ENCODE data around the gene HEG1.

HEG1 gene

DNA sequence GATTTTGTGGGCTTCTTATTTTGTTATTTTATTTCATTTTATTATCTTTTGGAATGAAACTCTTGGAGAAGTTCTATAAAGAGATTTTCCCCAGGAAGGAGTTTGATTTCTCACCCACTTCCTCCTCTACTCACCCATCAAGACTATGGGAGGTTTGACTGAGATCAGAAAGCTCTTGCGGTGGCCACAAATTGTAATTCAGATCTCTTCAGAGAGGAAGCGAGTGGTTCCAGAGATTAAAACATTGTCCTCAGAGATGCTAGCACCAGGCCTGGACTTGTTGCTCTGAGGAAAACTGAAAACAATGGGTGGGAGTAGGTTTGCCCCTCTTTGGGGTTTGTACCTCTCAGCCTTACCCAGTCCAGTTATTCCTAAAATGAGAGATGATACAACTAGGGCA is 113.2 kb downstream of the HEG1 start:
- DNase-seq (ENCODE audit: low read depth), result no peak

- DNase-seq (ENCODE audit: low read depth), result no peak
Measured at GRCh38 chr3:124941771-124942170, 114.0 kb downstream of the HEG1 start.

DNA sequence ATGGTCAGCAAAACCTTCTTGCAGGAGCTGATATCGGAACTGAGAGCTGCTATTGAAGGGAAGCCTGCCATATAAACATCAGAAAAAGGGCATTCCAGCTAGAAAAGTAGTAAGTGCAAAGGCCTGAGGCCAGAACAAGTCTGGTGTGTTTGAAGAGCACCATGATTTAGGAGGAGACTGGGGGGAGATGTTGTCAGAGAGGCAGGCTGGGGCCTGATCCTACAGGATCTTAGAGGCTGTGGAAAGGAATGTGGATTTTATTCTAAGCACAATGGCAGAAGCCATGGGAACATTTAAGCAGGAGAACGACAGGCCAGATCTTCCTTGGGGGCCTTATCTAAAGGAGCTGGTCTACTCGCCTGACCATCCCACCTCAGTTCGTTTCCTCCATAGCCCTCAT is 116.1 kb downstream of the HEG1 start:
- no peak for DNase-seq (ENCODE audit: low read depth)

GRCh38 chr3:124938896-124939295 is 116.9 kb downstream of the HEG1 start:
- DNase-seq (ENCODE audit: low read depth), result no peak

GRCh38 chr3:124937049-124937448 is 118.7 kb downstream of the HEG1 start:
- no peak for DNase-seq (ENCODE audit: low read depth)

DNA sequence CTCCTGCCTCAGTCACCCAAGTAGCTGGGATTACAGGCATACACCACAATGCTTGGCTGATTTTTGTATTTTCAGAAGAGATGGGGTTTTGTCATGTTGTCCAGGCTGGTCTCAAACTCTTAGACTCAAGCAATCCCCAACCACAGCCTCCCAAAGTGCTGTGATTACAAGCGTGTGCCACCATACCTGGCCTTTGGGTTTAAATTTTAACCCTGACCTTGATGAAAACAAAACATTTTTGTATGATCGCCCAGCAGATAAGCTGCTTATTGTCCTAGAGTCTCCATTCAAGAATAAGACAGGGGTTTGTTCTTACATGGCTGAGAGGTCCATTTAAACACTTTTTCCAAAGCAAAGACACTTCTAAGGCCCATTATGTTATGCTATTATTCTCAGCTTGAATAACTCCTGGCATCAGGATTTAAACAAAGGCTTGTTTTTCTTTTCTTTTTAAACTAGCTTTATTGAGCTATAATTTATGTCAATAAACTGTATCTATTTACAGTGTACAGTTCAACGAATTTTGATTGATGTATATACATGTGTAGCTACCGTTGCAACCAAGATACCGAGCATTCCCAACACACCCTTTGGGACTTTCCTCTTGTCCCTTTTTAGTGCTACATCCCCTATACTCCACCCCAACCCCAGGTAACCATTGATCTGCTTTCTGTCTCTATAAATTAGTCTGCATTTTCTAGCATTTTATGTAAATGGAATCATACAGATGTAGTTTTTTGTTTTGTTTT is 119.8 kb downstream of the HEG1 start:
- no peak for DNase-seq (ENCODE audit: low read depth)

DNA sequence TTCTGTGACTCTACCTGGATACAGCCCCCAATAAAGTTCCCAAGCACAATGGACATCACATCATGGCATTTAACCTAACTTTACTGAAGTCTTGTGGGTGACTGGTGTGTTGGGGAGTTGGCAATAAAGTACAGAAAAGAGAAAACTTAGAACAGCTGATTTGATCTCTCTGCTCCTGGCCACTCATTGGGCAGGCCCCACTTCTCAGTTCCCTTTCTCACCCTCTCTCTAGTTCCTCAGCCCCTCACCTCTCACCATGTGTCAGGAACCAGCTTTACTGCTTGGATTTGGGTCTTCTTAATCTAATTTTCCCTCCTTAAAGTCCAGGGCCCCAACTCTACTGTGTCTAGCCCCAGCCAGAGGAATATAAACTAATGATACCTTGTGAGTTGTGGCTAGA is 120.5 kb downstream of the HEG1 start:
- DNase-seq (ENCODE audit: low read depth), result no peak

- DNase-seq (ENCODE audit: low read depth), result no peak
Measured at GRCh38 chr3:124934577-124934976, 121.2 kb downstream of the HEG1 start, which contains the start of gene MUC13. Gene MUC13, minus strand, starts transcription at chr3:124934751. Its CDS starts 39 bp downstream, at chr3:124934712.

DNA sequence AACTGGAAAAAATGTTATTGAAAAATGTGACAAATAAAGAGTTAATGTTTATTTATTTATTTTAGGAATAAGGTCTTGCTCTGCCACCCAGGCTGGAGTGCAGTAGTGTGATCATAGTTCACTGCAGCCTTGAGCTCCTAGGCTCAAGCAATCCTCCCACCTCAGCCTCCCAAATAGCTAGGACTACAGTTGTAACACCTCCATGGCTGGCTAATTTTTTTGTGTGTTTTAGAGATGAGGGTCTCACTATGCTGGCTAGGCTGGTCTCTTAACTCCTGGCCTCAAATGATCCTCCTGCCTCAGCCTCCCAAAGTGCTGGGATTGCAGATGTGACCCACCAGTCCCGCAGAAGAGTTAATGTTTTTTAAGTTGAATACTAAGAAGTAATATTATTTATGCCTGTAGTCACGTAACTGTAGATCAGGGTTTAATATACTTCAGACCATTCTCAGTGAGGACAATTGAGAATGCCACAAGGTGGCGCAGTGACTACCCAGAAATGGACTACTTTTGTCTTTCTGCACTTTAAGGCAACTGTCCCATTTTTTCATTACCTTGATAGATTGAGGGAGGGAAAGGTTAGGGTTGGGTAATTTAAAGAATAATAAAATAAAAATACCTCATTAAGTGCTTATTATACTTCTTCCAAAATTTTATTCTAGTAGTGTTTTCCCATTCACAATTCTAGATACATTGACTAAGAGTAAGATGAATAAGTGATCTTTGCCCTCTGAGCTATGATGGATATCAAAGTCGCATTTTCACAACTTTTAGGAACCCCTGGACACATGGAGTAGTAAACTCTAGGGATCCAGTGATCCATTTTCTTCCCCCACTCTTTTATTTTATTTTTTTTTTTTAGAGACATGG is 127.2 kb downstream of the HEG1 start:
- DNase-seq (ENCODE audit: low read depth), result peak; percentile 16

DNA sequence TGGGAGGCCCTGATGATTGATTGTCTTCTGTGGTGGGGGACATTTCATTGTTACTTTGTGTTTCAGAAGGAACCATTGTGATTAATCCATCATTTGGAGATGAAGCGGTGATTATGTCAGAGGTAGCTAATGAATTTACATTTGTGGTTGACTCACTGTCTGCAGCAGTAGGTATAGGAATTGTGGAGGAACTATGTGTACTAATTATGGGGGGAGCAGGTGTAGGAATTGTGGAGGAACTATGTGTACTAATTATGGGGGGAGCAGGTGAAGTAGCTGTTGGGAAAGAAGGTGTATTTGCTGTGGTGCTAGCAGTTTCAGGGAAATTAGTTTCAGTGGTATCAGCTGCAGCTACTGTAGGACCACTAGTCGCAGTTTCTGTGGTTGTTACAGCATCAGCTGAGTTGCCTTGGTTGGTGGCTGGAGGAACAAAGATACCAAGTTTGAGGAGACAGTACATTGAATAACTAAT is 128.2 kb downstream of the HEG1 start:
- no peak for DNase-seq (ENCODE audit: low read depth)

GRCh38 chr3:124926426-124927101 is 129.2 kb downstream of the HEG1 start:
- no peak for DNase-seq (ENCODE audit: low read depth)

DNA sequence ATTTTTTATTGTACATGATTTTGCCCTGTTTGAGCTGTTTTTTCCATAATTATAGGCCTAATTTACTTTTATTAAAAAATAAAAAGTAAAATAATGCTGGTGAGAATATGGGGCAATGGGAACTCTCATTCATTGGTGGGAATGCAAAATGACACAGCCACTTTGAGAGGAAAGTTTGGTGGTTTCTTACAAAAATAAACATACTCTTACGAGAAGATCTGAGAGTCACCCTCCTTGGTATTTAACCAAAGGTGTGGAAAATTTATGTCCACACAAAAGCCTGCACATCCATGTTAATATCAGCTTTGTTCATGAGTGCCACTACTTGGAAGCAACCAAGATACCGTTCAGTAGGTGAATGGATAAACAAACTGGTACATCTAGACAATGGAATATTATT is 131.1 kb downstream of the HEG1 start:
- DNase-seq (ENCODE audit: low read depth), result no peak

GRCh38 chr3:124923833-124924232 is 132.0 kb downstream of the HEG1 start:
- DNase-seq (ENCODE audit: low read depth), result no peak

DNA sequence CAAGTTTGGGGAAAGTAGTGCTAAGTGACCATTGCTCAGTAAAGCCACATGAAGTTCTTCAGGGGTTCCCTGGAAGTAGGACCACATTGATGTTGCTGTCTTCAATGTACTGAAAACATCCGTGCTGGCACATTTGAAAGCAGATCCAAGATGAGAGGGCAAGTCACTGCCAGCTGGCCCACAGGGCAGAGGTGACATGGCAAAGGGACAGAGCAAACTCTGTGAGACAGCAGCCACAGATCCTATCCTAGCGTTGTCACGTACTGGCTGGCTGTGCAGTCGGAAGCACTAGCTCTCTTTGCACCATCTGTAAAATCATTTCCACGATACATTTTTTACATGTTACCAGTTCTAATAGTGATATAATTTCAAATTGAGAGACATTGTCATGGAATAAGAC is 135.1 kb downstream of the HEG1 start:
- DNase-seq (ENCODE audit: low read depth), result no peak

- DNase-seq (ENCODE audit: low read depth), result no peak
Measured at GRCh38 chr3:124919756-124920155, 136.0 kb downstream of the HEG1 start.

GRCh38 chr3:124918524-124918923 is 137.3 kb downstream of the HEG1 start:
- DNase-seq (ENCODE audit: low read depth), result no peak

DNA sequence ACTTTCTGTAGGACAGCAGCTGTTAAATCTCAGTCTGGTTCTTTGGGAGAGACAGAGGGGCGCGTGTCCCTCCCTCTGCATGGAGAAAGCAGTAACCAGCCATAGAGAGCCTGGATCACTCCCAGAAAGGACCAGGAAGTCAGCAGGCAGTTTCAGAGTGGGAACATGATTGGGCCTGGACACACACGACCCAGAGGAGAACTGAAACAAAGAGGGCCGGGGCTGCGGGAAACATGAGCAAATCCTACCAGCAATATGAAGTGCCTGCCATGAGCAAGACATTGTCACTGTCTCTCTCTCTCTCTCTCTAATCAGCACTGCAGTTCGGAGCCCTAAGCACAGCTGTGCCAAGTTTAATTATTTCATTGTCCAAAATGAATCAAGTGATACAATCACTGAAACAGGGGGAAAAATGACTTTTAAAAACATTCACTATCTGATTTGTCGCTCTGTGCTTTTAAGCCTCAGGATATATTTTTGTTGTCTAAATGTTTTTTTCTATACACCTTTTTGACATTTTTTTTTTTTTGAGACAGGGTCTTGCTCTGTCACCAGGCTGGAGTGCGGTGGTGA is 138.9 kb downstream of the HEG1 start:
- no peak for DNase-seq (ENCODE audit: low read depth)
